ENCODE results near the gene DGKB. TPM values are rescaled to one million over a fixed set of nuclear protein-coding genes. Genes with fewer than 3 reads are reported as not detected.
"Not testable (repeated sequence)": the region's sequence is repeated elsewhere in the genome, so short reads cannot be mapped to it uniquely, and the experiment has no call there.

DGKB gene
- total RNA-seq, 2 experiments from 2014 or later = not detected

GRCh38 chr7:14504134-14504533 lies 398.4 kb downstream of the DGKB start:
- Mint-ChIP-seq H3K36me3 (ENCODE audit: low read depth) (no peaks in the 10 kb centered on the region), H3K27me3 (no peaks in the 10 kb centered on the region), H3K9me3 (no peaks in the 10 kb centered on the region), H3K4me3 (no peak overlapping the region), H3K27ac (no peak overlapping the region), H3K4me1 (no peaks in the 10 kb centered on the region)
- DNase-seq = no peak
- POLR2A ChIA-PET = no interaction called here
- CTCF ChIA-PET = no interaction called here

- CTCF ChIA-PET = no interaction called here
Measured at GRCh38 chr7:14503623-14504022, 398.9 kb downstream of the DGKB start.

GRCh38 chr7:14501436-14501835 lies 401.1 kb downstream of the DGKB start:
- H3K9me3 Mint-ChIP-seq = no peaks in the 10 kb centered on the region
- ChIA-PET CTCF (no interaction called here), POLR2A (no interaction called here)
- no peak overlapping the region for H3K4me3 Mint-ChIP-seq
- no peaks in the 10 kb centered on the region for H3K27me3 Mint-ChIP-seq
- no peaks in the 10 kb centered on the region for H3K4me1 Mint-ChIP-seq
- no peaks in the 10 kb centered on the region for H3K36me3 Mint-ChIP-seq (ENCODE audit: low read depth)
- no peak for DNase-seq
- no peak overlapping the region for H3K27ac Mint-ChIP-seq

More at GRCh38 chr7:14503623-14504022, 398.9 kb downstream of the DGKB start:
- H3K4me3 Mint-ChIP-seq = no peak overlapping the region
- no peaks in the 10 kb centered on the region for H3K9me3 Mint-ChIP-seq
- no peak for DNase-seq
- no peaks in the 10 kb centered on the region for H3K4me1 Mint-ChIP-seq
- H3K27ac Mint-ChIP-seq = no peak overlapping the region
- no peaks in the 10 kb centered on the region for H3K36me3 Mint-ChIP-seq (ENCODE audit: low read depth)
- POLR2A ChIA-PET = no interaction called here
- H3K27me3 Mint-ChIP-seq = no peaks in the 10 kb centered on the region

- no peaks in the 10 kb centered on the region for H3K4me1 Mint-ChIP-seq
- no peaks in the 10 kb centered on the region for H3K9me3 Mint-ChIP-seq
- no peak overlapping the region for H3K4me3 Mint-ChIP-seq
- ChIA-PET CTCF (no interaction called here), POLR2A (no interaction called here)
- DNase-seq = no peak
- no peak overlapping the region for H3K27ac Mint-ChIP-seq
- H3K27me3 Mint-ChIP-seq = no peaks in the 10 kb centered on the region
- H3K36me3 Mint-ChIP-seq (ENCODE audit: low read depth) = no peaks in the 10 kb centered on the region
Measured at GRCh38 chr7:14497390-14497789, 405.2 kb downstream of the DGKB start.

GRCh38 chr7:14495633-14496032 lies 406.9 kb downstream of the DGKB start:
- no peak for DNase-seq
- H3K4me1 Mint-ChIP-seq = no peaks in the 10 kb centered on the region
- H3K27me3 Mint-ChIP-seq = no peaks in the 10 kb centered on the region
- no peaks in the 10 kb centered on the region for H3K9me3 Mint-ChIP-seq
- H3K36me3 Mint-ChIP-seq (ENCODE audit: low read depth) = no peaks in the 10 kb centered on the region
- H3K27ac Mint-ChIP-seq = no peak overlapping the region
- ChIA-PET POLR2A (no interaction called here), CTCF (no interaction called here)
- H3K4me3 Mint-ChIP-seq = no peak overlapping the region

GRCh38 chr7:14487701-14488395 lies 414.7 kb downstream of the DGKB start:
- Mint-ChIP-seq H3K27ac (no peak overlapping the region), H3K36me3 (ENCODE audit: low read depth) (no peaks in the 10 kb centered on the region), H3K9me3 (no peaks in the 10 kb centered on the region), H3K4me3 (no peak overlapping the region), H3K27me3 (no peaks in the 10 kb centered on the region), H3K4me1 (no peaks in the 10 kb centered on the region)
- CTCF ChIA-PET = interaction anchor here (0.7 kb wide), 1 partner anchor 600 kb away, joined by 3 read pairs; no protein-coding TSS in a partner anchor
- DNase-seq = no peak
- POLR2A ChIA-PET = no interaction called here

- H3K4me1 Mint-ChIP-seq = no peaks in the 10 kb centered on the region
- H3K9me3 Mint-ChIP-seq = no peaks in the 10 kb centered on the region
- no peak overlapping the region for H3K4me3 Mint-ChIP-seq
- H3K27me3 Mint-ChIP-seq = no peaks in the 10 kb centered on the region
- no peaks in the 10 kb centered on the region for H3K36me3 Mint-ChIP-seq (ENCODE audit: low read depth)
- no peak for DNase-seq
- no peak overlapping the region for H3K27ac Mint-ChIP-seq
- POLR2A ChIA-PET = no interaction called here
- CTCF ChIA-PET = no interaction called here
Measured at GRCh38 chr7:14483663-14484062, 418.9 kb downstream of the DGKB start.

GRCh38 chr7:14480281-14480680 lies 422.3 kb downstream of the DGKB start:
- no peaks in the 10 kb centered on the region for H3K4me1 Mint-ChIP-seq
- POLR2A ChIA-PET = no interaction called here
- no peaks in the 10 kb centered on the region for H3K27me3 Mint-ChIP-seq
- CTCF ChIA-PET = interaction anchor here (1.2 kb wide), 1 partner anchor 23 kb away, joined by 3 read pairs; no protein-coding TSS in a partner anchor
- no peaks in the 10 kb centered on the region for H3K9me3 Mint-ChIP-seq
- H3K4me3 Mint-ChIP-seq = no peak overlapping the region
- no peak for DNase-seq
- H3K36me3 Mint-ChIP-seq (ENCODE audit: low read depth) = no peaks in the 10 kb centered on the region
- no peak overlapping the region for H3K27ac Mint-ChIP-seq

- Mint-ChIP-seq H3K4me1 (no peaks in the 10 kb centered on the region), H3K4me3 (no peak overlapping the region), H3K36me3 (ENCODE audit: low read depth) (no peaks in the 10 kb centered on the region), H3K27me3 (no peaks in the 10 kb centered on the region), H3K27ac (no peak overlapping the region), H3K9me3 (no peaks in the 10 kb centered on the region)
- POLR2A ChIA-PET = no interaction called here
- DNase-seq = no peak
- CTCF ChIA-PET = no interaction called here
Measured at GRCh38 chr7:14478834-14479510, 423.6 kb downstream of the DGKB start.

- H3K27me3 Mint-ChIP-seq; CTCF ChIA-PET; H3K4me3 Mint-ChIP-seq; DNase-seq; POLR2A ChIA-PET; H3K36me3 Mint-ChIP-seq (ENCODE audit: low read depth); H3K27ac Mint-ChIP-seq; H3K9me3 Mint-ChIP-seq; H3K4me1 Mint-ChIP-seq: not testable (repeated sequence)
Measured at GRCh38 chr7:14461716-14462115, 440.8 kb downstream of the DGKB start.

GRCh38 chr7:14458846-14459245 lies 443.7 kb downstream of the DGKB start:
- H3K9me3 Mint-ChIP-seq; DNase-seq; H3K36me3 Mint-ChIP-seq (ENCODE audit: low read depth); H3K27me3 Mint-ChIP-seq; H3K4me1 Mint-ChIP-seq; H3K27ac Mint-ChIP-seq; POLR2A ChIA-PET; H3K4me3 Mint-ChIP-seq: not testable (repeated sequence)
- CTCF ChIA-PET = interaction anchor here (0.8 to 1.0 kb wide), 2 partner anchors 26 to 233 kb away, joined by 3 read pairs; no protein-coding TSS in a partner anchor

- Mint-ChIP-seq H3K27ac (no peak overlapping the region), H3K4me3 (no peak overlapping the region), H3K36me3 (ENCODE audit: low read depth) (no peaks in the 10 kb centered on the region), H3K9me3 (no peaks in the 10 kb centered on the region), H3K4me1 (no peaks in the 10 kb centered on the region), H3K27me3 (no peaks in the 10 kb centered on the region)
- POLR2A ChIA-PET = no interaction called here
- CTCF ChIA-PET = interaction anchor here (0.8 to 1.7 kb wide), 5 partner anchors 11 to 1177 kb away, joined by 3 to 6 read pairs (median 3); no protein-coding TSS in a partner anchor
- peak; percentile 36 for DNase-seq
Measured at GRCh38 chr7:14457568-14458453, 444.7 kb downstream of the DGKB start.

- Mint-ChIP-seq H3K27ac (no peak overlapping the region), H3K27me3 (no peaks in the 10 kb centered on the region), H3K9me3 (no peaks in the 10 kb centered on the region), H3K4me1 (peaks cover 1% of the 10 kb centered on the region), H3K36me3 (ENCODE audit: low read depth) (no peaks in the 10 kb centered on the region), H3K4me3 (no peak overlapping the region)
- POLR2A ChIA-PET = no interaction called here
- no peak for DNase-seq
- CTCF ChIA-PET = no interaction called here
Measured at GRCh38 chr7:14449291-14449690, 453.3 kb downstream of the DGKB start.

All from activated CD4-positive, alpha-beta memory T cell treated with anti-CD3 and anti-CD28 coated beads, Interleukin-2, amount 10 ng/mL, durations not matched to agents 7 days and 5 days (primary cell).